Effector memory CD4-positive, alpha-beta T cell (primary cell): Measurements from ENCODE around the gene LYRM1.
"Not testable (repeated sequence)": the region's sequence is repeated elsewhere in the genome, so short reads cannot be mapped to it uniquely, and the experiment has no call there.

Experiments used
- DNase-seq, 3 donors: peaks; one replicate each; pipeline ENCODE4 v3.0.0-alpha.2; 2020
- H3K27ac ChIP-seq: 2 replicates; pipeline ENCODE4 v1.7.0; 2013; ENCODE audit warnings: mild to moderate bottlenecking, low read length, moderate library complexity; ENCODE audit not compliant: insufficient read depth, poor library complexity, severe bottlenecking
- H3K27me3 ChIP-seq: replicated peaks from 2 replicates; pipeline ENCODE4 v1.7.0; 2013; ENCODE audit warnings: mild to moderate bottlenecking, low read length; ENCODE audit not compliant: insufficient read depth, control insufficient read depth, poor library complexity, severe bottlenecking
- H3K36me3 ChIP-seq: 2 replicates; pipeline ENCODE4 v1.7.0; 2013; ENCODE audit warnings: mild to moderate bottlenecking, low read length, moderate library complexity; ENCODE audit not compliant: control insufficient read depth, insufficient read depth
- H3K4me1 ChIP-seq: 2 replicates; pipeline ENCODE4 v1.7.0; 2013; ENCODE audit warnings: low read length, mild to moderate bottlenecking; ENCODE audit not compliant: control insufficient read depth, insufficient read depth, poor library complexity, severe bottlenecking
- H3K4me3 ChIP-seq: 2 replicates; pipeline ENCODE4 v1.7.0; 2013; ENCODE audit warnings: low read length, low read depth, mild to moderate bottlenecking; ENCODE audit not compliant: insufficient read depth, poor library complexity, severe bottlenecking
- H3K9me3 ChIP-seq: 2 replicates; pipeline ENCODE4 v1.7.0; 2013; ENCODE audit warnings: mild to moderate bottlenecking, low read length, moderate library complexity; ENCODE audit not compliant: control insufficient read depth

LYRM1 gene

GRCh38 chr16:20960899-20961298, 60.3 kb downstream of the LYRM1 start:
- no peaks in the 10 kb centered on the region for H3K27me3 ChIP-seq
- no peak overlapping the region for H3K4me3 ChIP-seq
- H3K36me3 ChIP-seq, result no peaks in the 10 kb centered on the region
- H3K4me1 ChIP-seq, result no peaks in the 10 kb centered on the region
- no peaks in the 10 kb centered on the region for H3K9me3 ChIP-seq
- no peak overlapping the region for H3K27ac ChIP-seq
- DNase-seq, result no peak

DNA sequence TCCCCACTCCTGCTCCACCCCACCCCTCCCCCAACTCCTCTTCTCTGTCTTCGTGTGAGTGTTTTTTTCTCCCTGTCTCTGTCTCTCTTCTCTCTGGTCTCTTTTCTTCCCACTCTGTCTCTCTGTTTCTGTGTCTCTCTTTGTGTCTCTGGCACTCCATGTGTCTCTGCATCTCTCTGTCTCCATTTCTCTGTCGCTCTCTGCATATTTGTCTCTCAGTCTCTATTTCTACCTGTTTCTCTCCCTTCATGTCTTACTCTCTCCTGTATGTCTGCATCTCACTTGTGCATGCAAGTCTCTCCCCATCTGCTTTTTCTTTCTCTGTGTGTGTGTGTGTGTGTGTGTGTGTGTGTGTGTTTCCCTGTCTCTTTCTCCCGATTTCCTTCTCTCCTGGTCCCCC, 68.2 kb downstream of the LYRM1 start:
- H3K9me3 ChIP-seq, result no peaks in the 10 kb centered on the region
- no peaks in the 10 kb centered on the region for H3K27me3 ChIP-seq
- H3K27ac ChIP-seq, result no peak overlapping the region
- no peaks in the 10 kb centered on the region for H3K36me3 ChIP-seq
- no peak for DNase-seq
- no peaks in the 10 kb centered on the region for H3K4me1 ChIP-seq
- no peak overlapping the region for H3K4me3 ChIP-seq

GRCh38 chr16:20969386-20969785, 68.8 kb downstream of the LYRM1 start:
- H3K4me1 ChIP-seq, result no peaks in the 10 kb centered on the region
- H3K27me3 ChIP-seq, result no peaks in the 10 kb centered on the region
- H3K36me3 ChIP-seq, result no peaks in the 10 kb centered on the region
- H3K4me3 ChIP-seq, result no peak overlapping the region
- no peak for DNase-seq
- no peak overlapping the region for H3K27ac ChIP-seq
- H3K9me3 ChIP-seq, result no peaks in the 10 kb centered on the region

GRCh38 chr16:20971401-20971800, 70.8 kb downstream of the LYRM1 start:
- no peak overlapping the region for H3K4me3 ChIP-seq
- H3K4me1 ChIP-seq, result no peaks in the 10 kb centered on the region
- H3K36me3 ChIP-seq, result no peaks in the 10 kb centered on the region
- no peaks in the 10 kb centered on the region for H3K27me3 ChIP-seq
- no peak for DNase-seq
- no peak overlapping the region for H3K27ac ChIP-seq
- H3K9me3 ChIP-seq, result no peaks in the 10 kb centered on the region

- not testable (repeated sequence) for DNase-seq, H3K9me3 ChIP-seq, H3K4me1 ChIP-seq, H3K36me3 ChIP-seq, H3K4me3 ChIP-seq, H3K27ac ChIP-seq, H3K27me3 ChIP-seq
Measured at GRCh38 chr16:20973201-20973600, 72.6 kb downstream of the LYRM1 start.
